NCI-H146 treated with DMSO at 0.1 percent for 48 hours (cell line): ENCODE results near the gene NAT8L.

Source experiments
- DNase-seq: peaks from one replicate; lab custom pipeline; 2025; ENCODE audit not compliant: unreplicated experiment; lab: John Stamatoyannopoulos, UW

The NAT8L gene

DNA sequence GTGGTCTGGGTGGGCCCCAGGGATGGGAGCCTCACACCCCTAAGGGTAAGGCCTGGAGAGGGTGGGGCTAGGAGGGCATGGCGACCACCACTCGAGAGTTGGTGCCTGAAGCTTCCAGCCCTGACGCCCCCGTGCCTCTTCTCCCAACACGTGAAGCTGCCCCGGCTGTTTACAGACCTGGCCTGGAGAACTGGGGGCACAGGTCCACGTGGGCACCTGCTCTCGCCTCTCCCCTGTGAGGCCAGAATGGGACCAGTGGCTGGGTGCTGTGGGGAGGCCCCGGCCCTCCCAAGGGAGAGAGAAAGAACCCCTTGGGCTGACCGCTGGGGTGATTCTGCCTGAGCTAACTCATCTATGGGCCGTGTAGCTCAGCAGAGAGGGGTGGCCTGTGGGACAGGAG is 15.5 kb downstream of the NAT8L start:
- no peak for DNase-seq

DNA sequence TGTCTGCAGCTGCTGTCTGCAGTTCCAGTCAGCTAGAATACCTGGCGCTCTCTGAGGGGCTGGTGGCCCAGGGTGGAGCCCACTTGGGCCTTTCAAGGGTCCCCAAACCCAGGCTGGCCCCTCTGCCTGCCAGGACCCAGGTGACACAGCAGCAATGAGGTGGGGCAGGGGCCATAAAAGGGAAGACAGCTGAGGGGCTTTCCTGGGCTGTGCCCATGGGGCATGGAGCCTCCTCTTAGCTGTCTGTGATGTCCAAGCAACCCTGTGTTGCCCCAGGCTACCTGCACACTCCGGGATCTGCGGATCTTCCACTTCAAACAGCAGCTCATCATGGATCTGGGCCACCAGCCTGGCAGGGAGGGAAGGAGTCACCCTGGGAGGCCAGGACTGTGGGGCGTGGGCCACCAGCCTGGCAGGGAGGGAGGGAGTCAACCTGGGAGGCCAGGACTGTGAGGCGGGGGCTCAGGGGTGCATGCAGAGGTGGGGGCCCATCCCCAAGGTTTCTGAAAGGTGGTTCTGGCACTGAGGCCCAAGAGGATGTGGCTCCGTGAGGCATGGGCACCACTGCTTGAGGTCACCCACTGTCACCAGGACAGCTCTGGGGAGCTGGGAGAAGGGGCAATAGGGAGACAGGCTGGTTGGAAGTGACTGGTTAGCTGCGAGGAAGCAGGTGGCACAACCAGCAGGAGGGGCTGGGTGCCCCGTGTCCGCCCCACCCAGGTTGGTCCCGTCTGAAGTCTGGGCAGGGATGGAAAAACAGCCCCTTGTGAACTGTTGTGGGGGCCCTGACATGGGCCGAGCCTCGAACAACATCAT is 16.3 kb downstream of the NAT8L start:
- DNase-seq, result no peak

DNA sequence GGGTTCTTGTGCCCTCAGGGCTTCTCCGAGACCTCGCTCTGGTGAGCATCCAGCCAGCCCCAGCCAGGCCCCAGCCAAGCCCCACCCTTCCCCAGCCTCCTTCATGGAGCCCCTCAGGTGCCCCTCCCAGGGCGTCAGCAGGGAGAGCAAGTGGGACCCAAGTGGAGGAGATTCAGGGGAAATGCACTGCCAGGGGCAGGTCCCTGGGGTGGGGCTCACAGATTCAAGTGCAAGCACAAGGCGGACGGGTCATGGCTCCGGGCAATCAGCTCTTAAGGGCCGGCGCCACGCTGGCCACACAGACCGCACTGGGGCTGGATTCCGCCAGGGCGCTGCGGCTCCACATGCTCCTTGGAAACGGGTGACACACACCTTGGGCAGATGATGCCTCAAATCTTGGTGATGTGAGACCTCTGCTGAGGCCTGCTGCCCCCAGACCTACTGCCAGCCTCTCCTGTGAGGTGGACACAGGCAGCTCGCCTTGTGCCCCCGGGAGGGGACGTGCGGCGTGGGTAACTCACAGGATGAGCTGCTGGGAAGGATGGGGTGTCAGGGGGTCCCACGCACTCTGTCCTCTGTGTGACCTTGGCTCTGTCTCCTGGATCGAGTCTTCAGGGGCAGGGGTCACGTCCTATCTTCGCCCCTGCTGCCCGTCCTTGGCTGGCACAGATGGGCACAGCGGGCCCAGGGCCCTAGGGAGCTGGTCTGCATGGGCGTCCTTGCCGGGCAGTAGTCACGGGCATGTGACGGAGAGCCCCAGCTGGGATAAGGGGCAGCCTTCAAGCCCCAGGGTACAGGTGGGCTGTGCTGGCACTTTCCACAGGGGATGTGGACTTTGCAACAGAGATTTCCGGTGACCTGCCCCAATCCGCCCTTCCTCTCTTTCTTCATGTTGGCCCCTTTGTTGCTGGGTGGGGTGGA is 17.1 kb downstream of the NAT8L start:
- no peak for DNase-seq

DNA sequence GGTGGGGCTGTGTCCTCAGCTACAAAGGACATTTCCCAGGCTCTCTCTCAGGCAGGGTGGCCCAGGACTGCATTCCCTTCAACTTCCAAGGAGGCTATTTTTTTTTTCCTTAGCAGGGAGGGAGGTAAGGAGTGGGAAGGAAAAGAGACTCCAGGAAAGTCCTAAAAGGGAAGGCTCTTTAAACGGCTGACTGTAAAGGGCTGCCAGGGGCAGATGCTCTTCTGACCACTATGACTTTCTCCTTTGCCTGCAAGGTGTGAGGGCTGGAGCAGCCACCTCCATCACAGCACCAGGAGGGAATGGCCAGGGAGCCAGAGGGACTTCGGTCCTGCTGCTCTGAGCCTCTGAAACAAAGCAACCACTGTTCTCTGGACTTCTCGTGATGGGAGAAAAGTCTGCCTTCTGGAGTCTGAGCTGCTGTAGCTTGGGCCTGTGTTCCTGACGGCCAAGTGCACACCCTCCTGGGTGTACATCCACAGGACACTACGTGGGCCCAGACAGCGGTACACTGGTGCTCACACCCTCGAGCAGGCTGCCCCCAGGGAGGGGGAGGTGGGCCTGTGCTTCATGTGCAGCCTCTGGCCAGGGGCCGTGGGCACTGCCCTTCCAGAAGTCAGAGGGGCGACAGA is 17.9 kb downstream of the NAT8L start:
- DNase-seq, result no peak

DNA sequence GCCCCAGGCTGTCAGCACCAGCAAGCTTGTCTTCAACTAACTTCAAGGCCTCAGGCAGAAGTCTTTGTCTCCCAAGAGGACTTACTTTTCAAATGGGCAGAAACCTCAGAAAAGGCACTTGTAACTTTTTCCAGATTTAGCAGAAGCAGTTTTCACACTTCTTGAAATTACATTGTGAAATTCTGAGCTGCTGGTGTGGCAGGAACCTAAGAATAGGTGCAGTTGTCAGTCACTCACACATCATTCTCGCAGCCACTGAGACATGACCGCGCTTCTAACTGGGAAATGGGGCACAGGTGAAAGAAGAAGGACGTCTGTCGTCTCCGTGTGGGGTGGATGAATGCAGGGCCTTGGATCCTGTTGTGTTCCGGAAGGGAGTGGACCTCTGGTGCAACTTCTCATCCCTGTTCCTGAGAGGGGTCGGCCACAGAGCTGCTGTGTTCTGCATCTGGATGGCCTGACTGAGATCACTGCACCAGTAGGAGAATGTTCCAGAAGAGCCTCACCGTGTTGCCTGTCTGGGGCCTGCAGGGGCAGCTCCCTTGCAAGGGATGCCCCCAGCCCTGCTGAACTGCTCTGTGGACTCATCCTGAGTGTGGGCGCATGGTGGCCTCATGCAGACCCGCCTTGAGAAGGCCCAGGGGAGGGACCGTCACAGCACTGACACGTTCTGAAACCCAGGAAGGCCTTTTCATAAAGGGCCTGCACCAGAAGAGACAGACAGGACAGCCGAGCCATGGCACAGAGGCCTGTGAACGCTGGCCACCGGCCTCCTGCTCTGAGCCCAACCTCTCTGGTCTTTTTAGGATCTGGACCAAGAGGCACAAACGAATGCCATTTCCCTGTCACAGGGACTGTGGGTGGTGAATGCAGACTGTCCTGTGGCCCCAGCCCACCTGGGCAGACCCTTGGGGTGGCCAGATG is 18.7 kb downstream of the NAT8L start:
- no peak for DNase-seq

DNA sequence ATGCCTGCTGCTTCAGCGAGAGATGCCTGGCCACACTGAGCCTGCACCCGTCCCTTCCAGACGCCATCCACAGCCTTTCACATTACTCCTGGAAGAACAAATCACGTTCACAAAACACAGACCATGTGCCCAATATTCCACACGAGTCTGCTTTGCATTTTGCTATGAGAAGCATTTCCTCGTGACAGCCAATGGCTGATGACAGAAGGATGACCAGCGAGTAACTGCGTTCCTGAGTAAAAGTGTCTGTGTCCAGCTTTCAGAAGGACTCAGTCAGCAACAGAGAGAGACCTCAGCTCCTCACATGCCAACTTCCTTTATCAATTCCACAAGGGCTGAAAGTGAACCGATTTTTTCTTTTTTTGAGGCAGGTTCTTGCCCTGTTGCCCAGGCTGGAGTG is 19.5 kb downstream of the NAT8L start:
- DNase-seq, result no peak

DNA sequence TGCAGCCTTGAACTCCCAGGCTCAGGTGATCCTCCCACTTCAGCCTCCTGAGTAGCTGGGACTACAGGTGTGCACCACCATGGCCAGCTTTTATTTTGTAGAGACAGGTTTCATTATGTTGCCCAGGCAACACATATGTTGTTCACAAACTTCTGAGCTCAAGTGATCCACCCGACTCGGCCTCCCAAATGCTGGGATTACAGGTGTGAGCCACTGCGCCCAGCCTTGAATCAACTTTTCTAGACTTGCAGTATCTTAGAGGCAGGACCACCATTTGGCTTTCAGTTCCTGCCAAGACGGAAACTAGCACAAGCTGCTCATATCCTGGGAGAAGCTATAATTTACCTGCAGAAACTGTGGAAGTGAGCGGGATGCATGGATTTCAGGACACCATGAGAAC is 19.9 kb downstream of the NAT8L start:
- no peak for DNase-seq

DNA sequence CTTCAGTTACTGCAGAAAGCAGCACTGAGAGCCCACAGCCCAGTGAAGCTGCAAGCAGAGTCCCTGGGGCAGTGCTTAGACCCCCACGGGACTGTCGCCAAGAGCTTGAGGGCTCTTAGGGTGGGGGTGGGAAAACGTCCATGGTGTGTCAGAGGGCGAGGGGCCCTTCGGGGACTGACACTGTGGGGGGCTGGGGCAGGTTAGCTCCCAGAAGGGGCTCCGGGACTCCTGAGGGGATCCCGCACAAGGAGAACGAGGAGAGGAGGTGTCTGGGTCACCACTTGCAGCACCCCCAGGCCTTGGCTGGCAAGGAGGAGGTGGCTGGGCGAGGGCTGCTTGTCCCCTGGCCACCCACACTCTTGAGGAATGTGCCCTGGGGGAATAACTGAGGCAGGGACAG is 20.8 kb downstream of the NAT8L start:
- no peak for DNase-seq

DNA sequence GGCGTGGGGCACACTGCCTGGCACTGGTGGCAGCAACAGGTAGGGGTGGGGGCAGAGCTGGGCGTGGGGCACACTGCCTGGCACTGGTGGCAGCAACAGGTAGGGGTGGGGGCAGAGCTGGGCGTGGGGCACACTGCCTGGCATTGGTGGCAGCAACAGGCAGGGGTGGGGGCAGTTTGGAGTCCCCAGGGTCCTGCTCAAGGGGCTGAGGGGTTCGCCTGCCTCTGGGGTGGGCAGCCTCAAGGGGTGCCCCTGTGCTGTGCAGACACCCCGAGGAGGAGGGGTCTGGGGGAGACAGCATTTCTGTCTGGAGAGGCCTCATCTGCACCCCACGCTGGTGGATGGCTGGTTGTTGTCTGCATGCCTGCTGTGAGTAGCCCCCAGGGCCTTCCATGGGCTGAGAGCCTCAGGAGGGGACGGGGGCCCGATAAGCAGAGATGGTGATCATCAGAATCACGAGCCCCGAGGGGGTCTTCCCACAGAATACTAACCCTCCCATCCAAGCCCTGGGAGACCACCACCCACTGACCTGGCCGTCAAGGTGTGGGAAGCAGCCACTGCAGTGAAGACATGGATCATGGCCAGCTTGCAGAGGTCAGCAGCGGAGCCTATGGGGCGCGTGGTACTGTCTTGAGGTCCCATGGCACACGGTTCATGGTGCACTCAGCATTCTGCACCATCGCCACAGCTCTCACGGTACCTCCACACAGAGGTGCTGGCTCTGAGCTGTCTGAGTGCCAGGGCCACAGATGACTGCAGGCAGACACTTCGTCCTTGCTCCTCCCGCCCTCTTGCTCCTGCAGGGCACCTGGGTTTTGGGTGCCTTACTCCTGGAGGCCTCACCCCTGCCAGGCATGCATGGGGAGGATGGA is 21.5 kb downstream of the NAT8L start:
- no peak for DNase-seq

DNA sequence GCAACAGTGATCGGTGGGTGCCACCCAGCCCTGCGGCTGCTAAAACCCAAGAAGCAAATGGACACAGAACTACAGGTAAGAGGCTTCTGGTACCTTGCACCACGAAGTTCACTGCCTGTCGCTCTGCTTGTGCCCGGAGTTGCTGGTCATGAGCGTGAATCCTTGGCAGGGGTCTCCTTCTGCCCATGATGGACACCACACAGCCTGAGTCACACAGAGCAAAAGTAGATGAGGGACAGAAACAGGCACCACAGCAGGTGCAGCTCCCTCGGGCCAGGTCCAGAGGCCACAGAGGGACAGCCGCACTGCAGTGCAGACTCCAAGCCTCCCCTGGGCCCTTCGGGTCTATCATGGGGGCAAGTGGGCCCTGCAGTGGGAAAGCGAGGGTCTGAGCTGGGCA is 22.4 kb downstream of the NAT8L start:
- DNase-seq, result no peak

DNA sequence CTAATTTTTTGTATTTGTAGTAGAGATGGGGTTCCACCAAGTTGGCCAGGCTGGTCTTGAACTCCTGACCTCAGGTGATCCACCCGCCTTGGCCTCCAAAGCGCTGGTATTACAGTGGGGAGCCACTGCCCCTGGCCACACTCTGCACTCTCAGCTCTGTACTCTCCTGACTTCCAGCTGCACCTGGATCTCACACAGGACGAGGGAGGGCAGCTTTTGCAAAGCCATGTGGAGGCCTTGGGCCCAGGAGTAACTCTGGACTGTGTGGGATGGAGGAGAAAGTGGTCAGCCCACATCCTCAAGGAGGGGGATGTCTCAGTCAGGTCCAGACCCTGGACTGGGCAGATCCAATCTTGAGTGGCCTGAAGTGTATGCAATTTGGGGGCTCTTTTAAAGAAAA is 23.0 kb downstream of the NAT8L start:
- DNase-seq, result no peak

DNA sequence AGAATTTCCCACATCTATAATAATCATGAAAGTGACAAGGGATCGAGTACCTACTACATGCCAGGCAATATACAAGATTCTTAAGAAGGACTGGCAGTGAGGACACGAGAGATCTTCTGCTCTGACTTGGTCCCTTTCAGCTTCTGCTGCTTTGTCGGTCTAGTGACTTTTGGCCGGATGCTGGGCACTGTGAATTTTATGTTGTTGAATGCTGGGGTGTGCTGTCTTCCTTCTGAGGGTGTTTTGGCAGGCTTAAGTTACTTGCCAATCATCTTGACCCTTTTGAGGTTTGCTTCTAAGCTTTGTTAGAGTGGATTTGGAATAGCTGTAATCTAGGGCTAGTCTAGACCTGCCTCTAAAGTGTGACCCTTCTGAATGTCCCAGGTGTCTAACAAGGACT is 23.5 kb downstream of the NAT8L start:
- DNase-seq, result no peak

DNA sequence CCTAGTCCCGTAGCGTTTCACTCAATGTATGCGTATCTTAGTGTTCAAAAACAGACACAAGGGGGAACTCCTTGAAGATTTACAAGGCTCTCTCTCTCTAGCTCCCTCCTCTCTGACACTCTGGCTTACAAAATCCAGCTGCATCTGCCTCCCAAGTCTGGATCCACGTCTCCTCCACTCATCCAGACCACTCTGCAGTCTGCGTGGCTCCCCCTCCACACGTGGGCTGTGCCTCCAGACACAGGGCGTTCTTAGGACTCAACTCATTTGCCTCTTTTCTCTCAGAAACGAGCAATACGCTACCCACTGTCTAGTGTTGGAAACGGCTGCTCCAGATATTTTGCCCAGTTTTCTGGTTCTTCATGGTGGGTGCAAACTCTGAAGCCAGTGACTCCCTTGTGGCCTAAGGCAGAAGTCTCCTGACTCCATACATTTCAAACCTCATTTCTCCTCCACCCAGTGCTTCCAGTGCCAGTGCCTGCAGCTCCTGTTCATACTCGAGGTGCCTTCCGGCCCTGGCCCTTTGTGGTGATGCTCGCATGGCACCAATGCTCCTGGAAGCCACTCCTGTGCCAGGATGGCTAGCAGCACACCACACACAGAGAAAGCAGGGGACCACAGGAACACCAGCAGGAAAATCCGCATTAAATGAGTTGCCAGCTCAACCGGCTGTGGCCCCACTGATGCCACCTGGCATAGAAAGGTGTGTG is 24.1 kb downstream of the NAT8L start:
- DNase-seq, result no peak

DNA sequence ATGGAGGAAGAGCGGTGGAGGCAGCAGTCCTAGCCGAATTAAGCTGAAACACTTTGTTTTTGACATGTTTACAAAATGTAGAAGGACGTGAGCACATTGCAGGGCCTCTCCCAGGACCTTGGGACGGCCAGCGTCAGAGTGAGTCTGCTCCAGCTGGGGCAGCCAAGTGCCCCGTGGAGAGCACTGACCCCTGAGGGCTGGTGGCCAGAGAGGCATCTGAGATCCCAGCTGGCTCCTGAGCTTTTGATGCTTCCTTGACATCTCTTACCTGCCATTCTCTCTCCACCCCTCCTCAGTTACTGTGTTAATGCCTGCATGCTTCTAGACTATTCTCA is 24.7 kb downstream of the NAT8L start:
- no peak for DNase-seq

DNA sequence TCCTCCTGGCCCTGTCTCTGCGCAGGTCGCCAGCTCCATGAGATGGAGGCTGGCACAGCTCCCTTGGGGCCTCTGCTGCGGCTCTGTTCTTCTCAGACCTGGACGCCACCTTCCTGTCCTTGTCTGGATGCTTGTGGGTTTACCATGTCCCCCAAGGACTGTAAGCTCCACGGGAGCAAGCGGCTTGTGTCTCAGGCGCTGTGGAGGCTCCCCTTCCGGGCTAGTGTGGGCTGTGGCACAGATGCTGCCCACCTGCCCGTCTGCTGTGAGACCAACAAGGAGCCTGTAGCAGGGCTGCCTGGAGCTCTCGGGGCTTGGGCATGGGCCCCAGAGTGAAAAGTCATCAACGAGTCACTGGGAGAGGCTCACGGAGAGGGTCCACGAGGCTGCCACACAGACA is 25.2 kb downstream of the NAT8L start:
- DNase-seq, result no peak

DNA sequence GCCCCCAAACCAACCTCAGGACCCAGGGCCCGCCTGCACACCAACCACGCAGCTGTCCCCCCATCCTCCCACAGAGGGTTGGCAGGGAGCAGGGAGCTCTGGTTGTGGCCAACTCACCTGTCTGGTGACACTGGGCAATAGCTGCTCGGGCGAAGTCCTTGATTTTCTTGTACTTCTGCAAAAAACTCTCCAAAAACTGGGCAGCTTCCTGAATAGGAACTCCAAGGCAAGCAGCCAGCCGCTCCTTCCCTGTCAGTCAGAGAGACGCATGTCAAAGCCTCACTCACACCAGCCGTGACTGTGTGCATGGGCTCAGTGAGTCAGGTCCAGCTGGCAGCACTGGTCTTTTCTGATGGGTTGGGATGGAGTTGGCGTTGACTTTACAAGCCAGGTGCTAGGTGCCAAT is 26.4 kb downstream of the NAT8L start:
- DNase-seq, result no peak

DNA sequence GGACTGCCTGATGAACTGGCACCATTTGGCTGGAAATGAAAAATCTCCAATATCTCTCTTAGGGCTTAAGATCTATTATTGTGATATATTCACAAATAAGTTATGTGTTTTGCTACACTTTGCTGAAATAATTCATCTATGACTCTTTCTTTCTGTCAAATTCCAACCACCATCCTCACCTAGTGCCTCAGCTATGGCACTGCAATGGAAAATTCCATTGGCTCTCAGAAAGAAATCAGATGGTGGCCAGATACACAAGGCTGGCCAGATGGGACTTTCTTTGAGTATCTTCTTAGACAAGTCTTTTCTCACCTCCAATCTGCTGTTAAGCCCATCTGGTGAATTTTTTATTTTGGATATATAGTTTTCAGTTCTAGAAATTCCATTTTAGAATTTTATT is 28.0 kb downstream of the NAT8L start:
- no peak for DNase-seq

DNA sequence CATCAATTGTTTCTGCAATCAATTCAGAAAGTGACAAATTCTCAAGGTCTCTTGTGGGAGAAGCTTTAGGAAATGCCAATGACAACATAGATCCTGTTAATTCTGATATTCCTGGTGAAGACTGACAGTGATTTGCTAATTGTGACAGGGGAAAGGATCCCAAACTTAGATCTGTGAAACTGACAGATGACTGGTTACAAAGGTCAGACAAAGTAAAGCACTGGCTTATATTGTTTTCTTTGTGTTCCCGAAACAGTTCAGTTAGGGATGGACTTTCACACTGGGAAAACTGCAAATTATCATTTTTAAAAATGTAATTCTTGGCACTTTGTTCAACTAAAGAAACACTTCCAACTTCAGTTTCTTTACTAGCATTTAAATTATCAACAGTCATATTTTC is 30.1 kb downstream of the NAT8L start:
- DNase-seq, result no peak

DNA sequence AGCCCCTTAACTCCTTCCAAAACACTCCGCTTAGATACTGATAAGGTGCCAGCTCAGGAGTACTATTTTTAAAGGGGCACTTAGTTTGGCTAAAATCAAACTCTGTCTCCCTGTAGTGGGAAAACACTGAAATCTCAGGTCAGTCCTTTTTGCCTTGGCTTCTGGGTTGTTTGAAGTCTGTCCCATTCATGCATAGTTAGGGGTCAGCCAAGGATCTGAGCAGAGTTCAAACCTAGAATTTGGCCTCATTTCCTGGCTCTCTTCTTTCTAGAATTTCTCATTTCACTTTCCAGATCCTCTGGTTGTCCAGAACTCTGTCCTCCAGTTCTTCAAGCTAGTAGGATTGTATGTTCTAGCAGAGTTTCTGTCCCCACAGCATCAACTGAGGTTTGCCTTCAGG is 31.5 kb downstream of the NAT8L start:
- no peak for DNase-seq
